Measurements from ENCODE around the gene CHD6.

GRCh38 chr20:41358717-41359116 is 259.5 kb downstream of the CHD6 start:
- TF ChIP-seq YY1 (IDR thresholded peaks at IDR 0.05; ENCODE audit: insufficient read depth, insufficient read length) (no peak), ZNF274 (IDR thresholded peaks at IDR 0.05; ENCODE audit: low read depth, low read length) (no peak), SUZ12 (IDR thresholded peaks at IDR 0.05; ENCODE audit: extremely low read depth, insufficient read depth, insufficient read length) (no peak)

Data from NT2/D1 (cell line).